GM15510 (cell line): ENCODE measurements around the gene RSRC1.

Source experiments
- POLR2A ChIP-seq: IDR thresholded peaks from 3 replicates; pipeline ENCODE4 v1.6.1; 2011; ENCODE audit warnings: borderline replicate concordance; ENCODE audit not compliant: insufficient read length; ENCODE audit errors: extremely low read depth

RSRC1 gene

DNA sequence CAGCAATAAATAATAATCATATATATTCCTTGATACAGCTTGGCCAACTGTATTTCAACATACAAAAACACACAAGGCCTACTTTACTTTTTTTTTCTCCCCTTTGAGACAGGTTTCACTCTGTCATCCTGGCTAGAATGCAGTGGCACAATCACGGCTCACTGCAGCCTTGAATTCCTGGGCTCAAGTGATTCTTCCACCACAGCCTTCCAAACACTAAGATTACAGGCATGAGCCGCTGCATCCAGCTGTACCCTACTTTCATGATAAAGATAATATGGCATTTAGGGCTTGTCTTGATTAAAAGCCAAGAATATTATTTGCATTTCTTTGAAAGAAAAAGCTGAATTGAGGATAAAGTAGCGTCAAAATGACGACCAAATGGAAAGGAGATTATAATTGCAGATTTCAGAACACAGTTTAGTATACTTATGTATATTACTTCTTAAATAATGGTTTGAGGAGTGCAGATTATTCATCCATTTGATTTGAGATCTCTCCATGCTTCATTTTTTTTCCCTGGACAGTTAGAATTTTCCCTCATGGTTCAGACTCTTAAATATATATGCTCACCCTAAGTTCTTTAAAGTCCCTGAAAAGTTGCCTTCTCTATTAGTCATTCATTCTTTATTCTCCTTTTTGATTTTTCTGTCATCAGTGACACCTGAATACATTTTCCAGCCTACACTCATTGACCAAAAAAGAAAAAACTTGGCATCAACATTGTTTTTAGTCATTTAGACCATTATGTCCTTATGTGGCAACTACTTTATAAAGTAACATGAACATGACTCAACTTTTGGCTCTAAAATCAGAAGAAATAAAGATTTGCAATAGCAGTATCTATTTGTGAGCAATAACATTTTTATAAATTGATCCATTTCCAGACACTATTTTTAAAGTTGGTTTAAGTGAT is 412.6 kb downstream of the RSRC1 start:
- no peak for TF ChIP-seq POLR2A

DNA sequence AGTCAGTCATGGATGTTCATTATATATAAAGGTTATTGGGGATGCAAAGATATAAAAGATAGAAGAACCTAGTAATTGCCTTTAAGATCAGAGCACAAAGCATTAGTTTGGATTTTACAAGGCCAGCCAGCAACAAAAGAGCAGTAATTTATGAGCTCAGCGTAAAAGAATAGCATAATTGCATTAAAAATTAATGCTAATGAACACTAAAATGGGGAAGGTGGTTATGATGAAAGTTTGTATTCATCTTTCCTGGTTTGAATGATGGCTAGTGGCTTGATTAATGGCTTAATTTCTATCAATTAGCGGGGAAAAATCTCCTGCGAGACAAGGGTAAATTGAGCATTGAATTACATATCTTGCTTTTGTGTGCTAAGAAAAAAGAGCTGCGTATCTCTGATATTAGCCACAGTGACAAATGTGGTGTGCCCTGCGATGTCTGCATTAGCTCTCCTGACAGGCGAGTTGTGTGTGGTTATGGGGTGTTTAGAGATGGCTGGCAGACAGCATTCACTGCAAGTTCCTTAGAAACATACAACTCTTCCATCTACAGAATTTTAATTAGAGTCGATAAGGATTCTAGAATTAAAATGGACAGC is 418.3 kb downstream of the RSRC1 start:
- TF ChIP-seq POLR2A, result no peak

DNA sequence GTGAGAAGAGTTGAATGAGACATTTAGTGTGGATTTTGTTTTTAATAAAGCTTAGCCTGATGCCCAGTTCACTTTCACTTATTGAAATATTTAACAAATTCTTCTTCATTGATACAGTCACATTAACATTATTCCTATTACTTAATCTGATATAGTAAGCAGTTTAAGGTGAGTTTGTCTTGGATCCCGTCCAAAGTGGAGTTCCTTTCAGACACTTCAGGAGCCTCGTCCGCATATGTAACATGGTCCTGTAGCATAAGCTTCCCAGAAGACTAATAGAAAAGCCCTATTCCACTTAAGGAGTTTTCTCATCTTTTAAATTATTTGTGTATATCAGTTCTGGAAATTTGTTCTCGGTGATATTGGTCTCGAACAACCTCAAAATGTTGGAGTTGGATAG is 421.4 kb downstream of the RSRC1 start:
- TF ChIP-seq POLR2A, result no peak

DNA sequence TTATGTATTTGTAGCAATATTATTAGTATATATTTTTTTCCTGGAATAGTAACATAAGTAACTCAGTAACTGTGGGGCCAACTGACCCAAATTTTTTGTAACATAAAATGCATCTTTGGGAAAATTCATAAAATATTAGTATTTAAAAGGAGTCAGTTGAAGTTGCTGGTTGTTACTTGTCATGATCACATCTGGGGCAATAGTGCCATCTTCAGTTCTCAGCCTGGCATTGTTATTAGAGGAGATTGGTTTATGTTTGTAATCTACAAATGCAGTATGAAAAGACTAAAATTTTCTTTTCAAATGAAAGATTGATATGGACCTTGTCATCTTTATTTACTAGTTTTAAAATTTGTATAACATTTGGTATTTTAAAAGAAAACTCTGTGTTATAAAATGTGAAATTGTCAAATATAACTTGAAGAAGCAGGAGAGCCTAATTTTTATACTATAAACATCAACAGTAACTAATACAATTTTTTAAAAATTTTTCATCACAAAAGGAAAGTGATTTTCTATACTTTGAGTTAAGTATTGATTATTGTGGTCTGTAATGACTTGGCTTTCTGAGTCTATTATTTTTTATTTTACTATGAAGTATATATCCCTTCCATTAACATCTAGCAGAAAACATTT is 422.3 kb downstream of the RSRC1 start:
- TF ChIP-seq POLR2A, result no peak

DNA sequence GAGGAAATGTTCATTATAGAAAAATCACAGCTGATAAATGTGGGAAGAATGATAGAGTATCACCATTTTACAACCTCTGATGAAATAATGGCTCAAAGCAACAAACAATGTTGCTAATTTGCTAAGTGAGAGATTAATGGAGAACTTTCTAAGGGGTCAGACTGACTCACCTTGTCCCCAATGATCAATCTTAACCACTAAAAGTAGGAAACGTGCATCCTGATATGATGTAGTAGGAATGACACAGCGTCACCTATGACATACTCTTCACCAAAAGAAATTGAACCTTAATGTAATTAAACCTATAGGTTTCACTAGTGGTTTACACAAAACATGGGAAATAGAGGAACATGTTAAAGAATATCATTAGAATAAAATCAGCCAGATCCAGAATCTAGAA is 426.0 kb downstream of the RSRC1 start:
- TF ChIP-seq POLR2A, result no peak

DNA sequence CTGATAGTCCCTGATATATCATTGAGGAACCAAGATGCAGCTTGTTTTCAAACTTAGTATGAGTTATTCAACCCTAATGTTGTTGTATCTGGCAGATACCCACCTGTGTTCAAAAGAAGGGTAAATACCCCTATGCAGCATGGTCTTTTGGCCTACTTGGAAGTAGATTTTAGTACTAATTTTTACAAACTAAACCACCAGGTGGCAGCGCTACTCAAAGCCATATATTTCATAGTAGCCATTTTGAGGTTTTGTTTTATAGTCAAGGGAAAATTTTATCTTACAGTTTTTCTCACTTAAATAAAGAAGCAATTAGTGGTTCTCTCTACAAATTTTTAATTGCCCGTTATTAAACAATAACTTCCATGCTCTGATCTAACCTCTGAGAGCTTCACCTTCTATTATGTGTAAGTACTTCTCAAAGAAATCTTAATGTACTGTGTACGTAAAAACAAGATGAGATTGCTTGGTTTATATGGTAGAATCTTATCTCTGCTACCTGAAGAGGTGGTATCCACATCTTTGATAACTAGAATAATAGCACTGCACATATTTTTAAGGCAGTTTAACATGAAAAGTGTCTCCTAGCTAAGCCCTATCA is 429.6 kb downstream of the RSRC1 start:
- no peak for TF ChIP-seq POLR2A

DNA sequence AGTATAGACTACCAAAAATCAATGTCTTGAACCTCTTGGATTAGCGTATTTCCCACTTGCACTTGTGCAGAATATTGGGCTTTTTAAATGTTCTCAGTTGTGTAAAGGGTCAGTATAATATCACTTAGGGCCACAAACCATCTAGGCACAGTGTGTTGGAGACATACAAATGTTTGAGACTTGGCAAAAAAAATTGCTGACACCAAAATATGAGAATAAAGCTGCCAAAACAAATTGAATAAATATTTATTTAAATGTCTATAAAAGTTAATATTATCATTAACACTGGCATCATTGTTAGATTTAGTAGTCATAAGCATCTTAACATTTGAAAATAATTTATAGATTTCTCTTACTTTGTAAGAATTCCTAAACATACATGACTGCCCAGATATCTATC is 430.2 kb downstream of the RSRC1 start:
- TF ChIP-seq POLR2A, result no peak

DNA sequence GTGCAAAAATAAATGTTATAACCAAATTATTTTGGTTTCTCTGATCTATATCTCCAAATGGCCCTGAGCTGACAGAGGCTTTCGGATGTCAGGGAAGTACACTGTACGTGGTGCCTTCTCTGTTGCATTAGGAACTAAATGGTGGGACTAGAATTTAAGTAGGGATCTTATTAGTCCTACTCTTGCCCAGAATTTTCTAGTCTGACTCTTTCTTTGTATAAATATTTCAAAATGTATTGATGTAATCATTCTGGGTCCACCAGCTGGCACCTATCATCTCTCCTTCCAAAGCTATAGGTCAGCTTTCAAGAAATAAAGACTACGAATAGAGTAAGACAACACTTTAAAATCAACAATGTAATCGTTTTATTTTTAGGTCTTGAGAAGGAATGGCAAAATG is 438.8 kb downstream of the RSRC1 start:
- TF ChIP-seq POLR2A, result no peak

DNA sequence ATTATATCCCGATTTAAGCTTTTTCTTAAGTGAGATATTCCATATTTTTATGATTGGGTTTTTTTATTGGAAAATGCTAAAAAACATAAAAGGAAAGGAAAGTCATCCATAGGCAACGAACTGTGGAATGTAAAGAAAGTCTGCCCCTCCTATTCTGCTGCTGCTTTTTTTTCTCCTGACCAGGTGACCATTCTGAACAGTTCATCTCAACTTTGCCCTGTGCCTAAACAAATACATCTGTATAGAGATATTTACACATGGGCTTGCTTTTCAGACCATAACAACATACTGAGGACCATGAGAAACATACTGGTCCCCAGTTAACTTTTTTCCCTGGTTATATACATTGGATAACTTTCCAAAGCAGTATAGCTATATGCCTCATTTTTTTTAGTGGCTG is 442.2 kb downstream of the RSRC1 start:
- no peak for TF ChIP-seq POLR2A

DNA sequence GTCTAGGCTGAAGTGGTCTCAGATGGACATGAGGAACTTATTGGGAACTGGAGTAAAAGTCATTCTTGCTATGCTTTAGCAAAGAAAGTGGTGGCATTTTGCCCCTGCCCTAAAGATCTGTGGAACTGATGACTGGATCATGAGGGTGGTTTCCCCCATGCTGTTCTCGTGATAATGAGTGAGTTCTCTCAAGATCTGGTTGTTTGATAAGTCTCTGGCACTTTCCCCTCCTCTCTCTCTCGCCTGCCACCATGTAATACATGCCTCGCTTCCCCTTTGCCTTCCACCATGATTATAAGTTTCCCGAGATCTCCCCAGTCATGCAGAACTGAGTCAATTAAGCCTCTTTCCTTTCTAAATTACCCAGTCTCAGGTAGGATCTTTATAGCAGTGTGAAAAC is 449.6 kb downstream of the RSRC1 start:
- no peak for TF ChIP-seq POLR2A

DNA sequence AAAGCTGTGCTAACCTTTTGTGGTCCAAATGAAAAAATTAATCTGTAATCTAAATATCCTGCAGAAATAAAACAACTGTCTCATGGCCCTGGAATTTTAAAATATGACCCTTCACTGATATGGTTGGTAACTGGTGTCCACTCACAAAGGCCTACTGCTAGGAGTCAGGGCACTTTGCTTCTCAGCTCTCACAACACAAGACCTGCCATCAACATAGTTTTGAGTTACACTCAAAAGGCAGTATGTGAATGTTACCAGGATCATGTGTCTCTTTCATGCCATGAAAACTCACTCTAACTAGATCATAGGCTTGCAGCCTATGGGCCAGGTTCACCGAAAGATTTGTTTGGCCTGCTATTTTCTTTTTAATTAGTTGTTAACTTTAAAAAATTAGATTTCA is 451.1 kb downstream of the RSRC1 start:
- no peak for TF ChIP-seq POLR2A

DNA sequence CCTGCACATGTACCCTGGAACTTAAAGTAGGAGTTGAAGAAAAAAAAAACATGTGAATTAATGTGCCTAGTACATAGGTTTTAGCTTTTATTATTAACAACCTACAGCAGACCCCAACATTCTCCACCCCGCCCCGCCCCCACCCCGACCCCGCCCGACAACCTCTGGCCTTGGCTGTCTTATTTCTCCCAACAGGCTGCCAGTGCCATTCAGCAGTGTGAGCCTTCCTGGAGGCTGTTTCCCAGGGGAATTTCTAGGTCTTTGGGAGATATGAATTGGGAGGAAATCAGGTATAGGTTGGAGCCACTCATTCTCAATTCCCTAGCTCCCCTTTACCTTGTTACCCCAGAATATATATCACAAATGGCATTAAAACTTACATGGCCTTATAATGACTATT is 452.8 kb downstream of the RSRC1 start:
- no peak for TF ChIP-seq POLR2A

DNA sequence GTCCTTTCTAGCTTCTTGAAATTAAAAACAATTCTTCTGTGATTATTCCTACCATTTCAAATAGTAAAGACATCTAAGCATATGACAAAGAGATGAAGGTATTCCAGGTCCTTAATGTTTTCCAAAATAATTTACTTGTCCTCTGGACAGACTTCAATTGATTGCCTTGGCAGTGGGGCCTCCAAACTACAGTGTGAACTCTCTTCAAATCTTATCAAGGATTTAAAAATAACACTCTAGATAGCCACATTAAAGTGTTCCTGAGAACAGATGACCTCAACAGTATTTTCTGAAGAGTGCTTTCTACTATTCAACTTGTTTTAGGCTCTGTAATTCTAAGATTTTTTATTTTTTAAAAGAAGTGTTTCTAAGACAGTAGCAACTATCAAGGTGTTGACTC is 453.2 kb downstream of the RSRC1 start:
- TF ChIP-seq POLR2A, result no peak

DNA sequence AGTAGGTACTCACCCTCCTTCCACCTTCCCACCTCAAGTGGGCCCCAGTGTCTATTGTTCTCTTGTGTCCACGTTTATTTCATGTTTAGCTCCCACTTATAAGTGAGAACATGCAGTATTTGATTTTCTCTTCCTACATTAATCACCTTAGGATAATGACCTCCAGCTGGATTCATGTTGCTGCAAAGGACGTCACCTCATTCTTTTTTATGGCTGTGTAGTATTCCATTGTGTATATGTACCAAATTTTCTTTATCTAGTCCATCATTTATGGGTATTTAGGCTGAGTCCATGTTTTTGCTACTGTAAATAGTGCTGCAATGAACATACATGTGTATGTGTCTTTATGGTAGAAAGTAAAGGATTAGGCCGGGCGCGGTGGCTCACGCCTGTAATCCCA is 455.2 kb downstream of the RSRC1 start:
- no peak for TF ChIP-seq POLR2A

DNA sequence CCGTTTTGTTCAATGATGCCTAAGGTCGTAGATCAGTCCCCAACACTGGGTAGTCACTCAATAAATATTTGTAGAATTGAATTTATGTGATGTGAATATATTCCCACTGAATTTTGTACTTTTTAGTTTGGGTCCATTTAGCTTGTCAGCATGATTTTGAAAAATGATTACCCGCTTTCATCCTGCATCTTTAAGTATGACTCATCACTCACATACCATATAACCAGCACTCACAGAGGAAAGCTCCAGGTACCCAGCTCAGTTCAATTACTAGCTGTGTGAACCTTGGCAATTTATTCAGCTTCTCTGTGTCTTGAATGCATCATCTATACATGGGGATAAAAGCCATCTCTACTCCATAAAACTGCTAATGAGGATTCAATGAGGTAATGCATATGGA is 458.9 kb downstream of the RSRC1 start:
- no peak for TF ChIP-seq POLR2A
